ENCODE results near the gene EPHX1. TPM values are rescaled to one million over a fixed set of nuclear protein-coding genes. Genes with fewer than 3 reads are reported as not detected.
"Not testable (repeated sequence)": the region's sequence is repeated elsewhere in the genome, so short reads cannot be mapped to it uniquely, and the experiment has no call there.

The EPHX1 gene
- total RNA-seq, 1 donor, result 3.3 TPM

GRCh38 chr1:225881959-225882693 is 72.2 kb downstream of the EPHX1 start, which contains the start of gene TMEM63A:
TMEM63A (minus strand) TSS chr1:225882380; CDS start chr1:225877580, 4,800 bp downstream.
- no peaks in the 10 kb centered on the region for H3K9me3 ChIP-seq (ENCODE audit: low read depth, low read length)
- peaks cover 60% of the 10 kb centered on the region for H3K4me1 ChIP-seq (ENCODE audit: insufficient read depth, low read length)
- peak within 1 kb of the TSS; percentile 99 for H3K4me3 ChIP-seq (ENCODE audit: low read length)
- H3K27me3 ChIP-seq (ENCODE audit: insufficient read depth, low read length), result no peaks in the 10 kb centered on the region

GRCh38 chr1:225882694-225883615 is 73.0 kb downstream of the EPHX1 start:
- Histone ChIP-seq H3K4me1 (ENCODE audit: insufficient read depth, low read length) (peaks cover 52% of the 10 kb centered on the region), H3K9me3 (ENCODE audit: low read depth, low read length) (no peaks in the 10 kb centered on the region), H3K4me3 (ENCODE audit: low read length) (peak overlapping the region; percentile 99), H3K27me3 (ENCODE audit: insufficient read depth, low read length) (no peaks in the 10 kb centered on the region)

- Histone ChIP-seq H3K27me3 (ENCODE audit: insufficient read depth, low read length) (no peaks in the 10 kb centered on the region), H3K9me3 (ENCODE audit: low read depth, low read length) (no peaks in the 10 kb centered on the region), H3K4me1 (ENCODE audit: insufficient read depth, low read length) (peaks cover 44% of the 10 kb centered on the region), H3K4me3 (ENCODE audit: low read length) (no peak overlapping the region)
Observed at GRCh38 chr1:225883616-225884265, 73.8 kb downstream of the EPHX1 start.

GRCh38 chr1:225885336-225885735 is 75.4 kb downstream of the EPHX1 start:
- Histone ChIP-seq H3K9me3 (ENCODE audit: low read depth, low read length) (no peaks in the 10 kb centered on the region), H3K4me3 (ENCODE audit: low read length) (no peak overlapping the region), H3K4me1 (ENCODE audit: insufficient read depth, low read length) (peaks cover 28% of the 10 kb centered on the region), H3K27me3 (ENCODE audit: insufficient read depth, low read length) (no peaks in the 10 kb centered on the region)

GRCh38 chr1:225886159-225887029 is 76.5 kb downstream of the EPHX1 start:
- Histone ChIP-seq H3K4me1 (ENCODE audit: insufficient read depth, low read length) (peaks cover 17% of the 10 kb centered on the region), H3K27me3 (ENCODE audit: insufficient read depth, low read length) (no peaks in the 10 kb centered on the region), H3K9me3 (ENCODE audit: low read depth, low read length) (no peaks in the 10 kb centered on the region), H3K4me3 (ENCODE audit: low read length) (no peak overlapping the region)

GRCh38 chr1:225887030-225887314 is 77.0 kb downstream of the EPHX1 start:
- H3K27me3 ChIP-seq (ENCODE audit: insufficient read depth, low read length), result no peaks in the 10 kb centered on the region

GRCh38 chr1:225887554-225888288 is 77.8 kb downstream of the EPHX1 start:
- H3K9me3 ChIP-seq (ENCODE audit: low read depth, low read length); H3K4me3 ChIP-seq (ENCODE audit: low read length); H3K27me3 ChIP-seq (ENCODE audit: insufficient read depth, low read length): not testable (repeated sequence)
- H3K4me1 ChIP-seq (ENCODE audit: insufficient read depth, low read length), result peaks cover 16% of the 10 kb centered on the region

More at GRCh38 chr1:225887030-225887314, 77.0 kb downstream of the EPHX1 start:
- Histone ChIP-seq H3K4me3 (ENCODE audit: low read length) (no peak overlapping the region), H3K9me3 (ENCODE audit: low read depth, low read length) (no peaks in the 10 kb centered on the region), H3K4me1 (ENCODE audit: insufficient read depth, low read length) (peaks cover 16% of the 10 kb centered on the region)

GRCh38 chr1:225888289-225888897 is 78.5 kb downstream of the EPHX1 start:
- Histone ChIP-seq H3K9me3 (ENCODE audit: low read depth, low read length) (no peaks in the 10 kb centered on the region), H3K27me3 (ENCODE audit: insufficient read depth, low read length) (no peaks in the 10 kb centered on the region), H3K4me3 (ENCODE audit: low read length) (no peak overlapping the region), H3K4me1 (ENCODE audit: insufficient read depth, low read length) (peaks cover 11% of the 10 kb centered on the region)

- Histone ChIP-seq H3K4me3 (ENCODE audit: low read length) (no peak within 1 kb of the TSS), H3K9me3 (ENCODE audit: low read depth, low read length) (no peaks in the 10 kb centered on the region), H3K4me1 (ENCODE audit: insufficient read depth, low read length) (peaks cover 5% of the 10 kb centered on the region), H3K27me3 (ENCODE audit: insufficient read depth, low read length) (no peaks in the 10 kb centered on the region)
Observed at GRCh38 chr1:225888898-225889601, 79.1 kb downstream of the EPHX1 start, which contains the start of gene LEFTY1. LEFTY1 (minus strand) TSS chr1:225889146; CDS start chr1:225889066, 80 bp downstream.

- no peaks in the 10 kb centered on the region for H3K27me3 ChIP-seq (ENCODE audit: insufficient read depth, low read length)
- no peak overlapping the region for H3K4me3 ChIP-seq (ENCODE audit: low read length)
- H3K4me1 ChIP-seq (ENCODE audit: insufficient read depth, low read length), result peaks cover 5% of the 10 kb centered on the region
- H3K9me3 ChIP-seq (ENCODE audit: low read depth, low read length), result no peaks in the 10 kb centered on the region
Observed at GRCh38 chr1:225889743-225890142, 79.8 kb downstream of the EPHX1 start.

- no peaks in the 10 kb centered on the region for H3K4me1 ChIP-seq (ENCODE audit: insufficient read depth, low read length)
- no peak overlapping the region for H3K4me3 ChIP-seq (ENCODE audit: low read length)
- no peaks in the 10 kb centered on the region for H3K9me3 ChIP-seq (ENCODE audit: low read depth, low read length)
- no peaks in the 10 kb centered on the region for H3K27me3 ChIP-seq (ENCODE audit: insufficient read depth, low read length)
Observed at GRCh38 chr1:225890346-225891228, 80.7 kb downstream of the EPHX1 start.

GRCh38 chr1:225891229-225891972 is 81.5 kb downstream of the EPHX1 start:
- Histone ChIP-seq H3K9me3 (ENCODE audit: low read depth, low read length) (no peaks in the 10 kb centered on the region), H3K4me1 (ENCODE audit: insufficient read depth, low read length) (peaks cover 8% of the 10 kb centered on the region), H3K27me3 (ENCODE audit: insufficient read depth, low read length) (no peaks in the 10 kb centered on the region), H3K4me3 (ENCODE audit: low read length) (no peak overlapping the region)
